Measurements from ENCODE around the gene RARB. TPM values are rescaled to one million over a fixed set of nuclear protein-coding genes. Genes with fewer than 3 reads are reported as not detected.

RARB gene
- total RNA-seq, 1 experiment from 2014 or later = 0.24 TPM

GRCh38 chr3:25593001-25593400, 164.9 kb downstream of the RARB start:
- CTCF ChIA-PET = interaction anchor here (1.0 kb wide), 1 partner anchor 7 kb away, joined by 5 read pairs; no protein-coding TSS in a partner anchor
- TF ChIP-seq CTCF (conservative IDR thresholded peaks at IDR 0.05; ENCODE audit: low read depth, low read length) (no peak), EZH2 (IDR thresholded peaks at IDR 0.05; ENCODE audit: borderline replicate concordance, low read depth, low read length, poor library complexity, severe bottlenecking) (no peak)
- no peaks in the 10 kb centered on the region for H3K9me3 ChIP-seq (ENCODE audit: low read depth, low read length, poor library complexity, severe bottlenecking)
- no peaks in the 10 kb centered on the region for H3K27me3 ChIP-seq (replicated peaks; ENCODE audit: insufficient read depth, low read depth, low read length, poor library complexity)
- intact Hi-C loops (cut with micrococcal nuclease; ENCODE audit: unreplicated experiment) = loop anchor here (5.0 to 10.0 kb wide), 4 partner anchors 168 to 571 kb away; partner anchors contain the start of gene RARB
- H3K4me1 ChIP-seq (ENCODE audit: insufficient read depth, low read length, poor library complexity, severe bottlenecking) = peaks cover 14% of the 10 kb centered on the region
- H3K4me3 ChIP-seq (ENCODE audit: low read depth, low read length, poor library complexity, severe bottlenecking) = no peak overlapping the region
- H3K27ac ChIP-seq (ENCODE audit: low read depth, low read length, poor library complexity, severe bottlenecking) = no peak overlapping the region
- peaks cover 14% of the 10 kb centered on the region for H3K36me3 ChIP-seq (ENCODE audit: insufficient read depth, low read length, poor library complexity, severe bottlenecking)
- POLR2A ChIA-PET (ENCODE audit: low non-redundant PET) = no interaction called here
- no TSS peak for BruUV-seq (replicated peaks)
- DNase-seq (ENCODE audit: low spot score) = no peak

DNA sequence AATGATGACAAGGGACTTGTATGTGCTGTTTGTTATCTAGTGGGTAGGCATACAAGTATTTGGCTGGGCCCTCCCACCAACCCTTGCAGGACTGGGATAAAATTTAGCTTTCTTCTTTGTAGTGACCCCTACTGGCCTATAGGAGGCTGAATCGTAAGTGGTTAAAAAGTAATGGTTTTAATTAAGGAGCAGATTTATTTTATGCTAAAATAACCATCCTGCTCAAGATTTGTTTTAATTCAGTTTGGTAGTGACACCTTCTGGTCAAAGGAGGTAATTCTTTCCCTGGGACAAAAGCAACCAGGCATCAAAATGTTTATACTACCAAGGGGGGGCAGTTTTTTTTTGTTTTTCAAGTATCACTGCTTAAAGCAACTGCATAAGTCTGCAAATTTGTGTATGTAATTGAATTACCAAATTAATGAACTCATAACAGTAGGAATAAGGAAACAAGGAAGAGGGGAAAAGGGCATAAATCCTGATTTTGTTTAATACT, 166.0 kb downstream of the RARB start:
- H3K4me3 ChIP-seq (ENCODE audit: low read depth, low read length, poor library complexity, severe bottlenecking) = no peak overlapping the region
- no peak overlapping the region for H3K27ac ChIP-seq (ENCODE audit: low read depth, low read length, poor library complexity, severe bottlenecking)
- no TSS peak for BruUV-seq (replicated peaks)
- peaks cover 25% of the 10 kb centered on the region for H3K36me3 ChIP-seq (ENCODE audit: insufficient read depth, low read length, poor library complexity, severe bottlenecking)
- TF ChIP-seq EZH2 (IDR thresholded peaks at IDR 0.05; ENCODE audit: borderline replicate concordance, low read depth, low read length, poor library complexity, severe bottlenecking) (no peak), CTCF (conservative IDR thresholded peaks at IDR 0.05; ENCODE audit: low read depth, low read length) (peak; percentile 85; the same call in 1 of the 2 replicates)
- POLR2A ChIA-PET (ENCODE audit: low non-redundant PET) = no interaction called here
- CTCF ChIA-PET = interaction anchor here (0.6 to 1.0 kb wide), 4 partner anchors 8 to 914 kb away, joined by 3 to 5 read pairs (median 4); no protein-coding TSS in a partner anchor
- intact Hi-C loops (cut with micrococcal nuclease; ENCODE audit: unreplicated experiment) = loop anchor here (2.0 to 10.0 kb wide), 7 partner anchors 169 to 909 kb away; partner anchors contain the start of gene RARB
- no peaks in the 10 kb centered on the region for H3K9me3 ChIP-seq (ENCODE audit: low read depth, low read length, poor library complexity, severe bottlenecking)
- no peaks in the 10 kb centered on the region for H3K27me3 ChIP-seq (replicated peaks; ENCODE audit: insufficient read depth, low read depth, low read length, poor library complexity)
- H3K4me1 ChIP-seq (ENCODE audit: insufficient read depth, low read length, poor library complexity, severe bottlenecking) = peaks cover 14% of the 10 kb centered on the region
- peak; percentile 83 for DNase-seq (ENCODE audit: low spot score)

- no peaks in the 10 kb centered on the region for H3K9me3 ChIP-seq (ENCODE audit: low read depth, low read length, poor library complexity, severe bottlenecking)
- DNase-seq (ENCODE audit: low spot score) = no peak
- H3K36me3 ChIP-seq (ENCODE audit: insufficient read depth, low read length, poor library complexity, severe bottlenecking) = peaks cover 44% of the 10 kb centered on the region
- H3K4me1 ChIP-seq (ENCODE audit: insufficient read depth, low read length, poor library complexity, severe bottlenecking) = peaks cover 13% of the 10 kb centered on the region
- no peak for TF ChIP-seq CTCF (conservative IDR thresholded peaks at IDR 0.05; ENCODE audit: low read depth, low read length)
- TF ChIP-seq EZH2 (IDR thresholded peaks at IDR 0.05; ENCODE audit: borderline replicate concordance, low read depth, low read length, poor library complexity, severe bottlenecking) = no peak
- CTCF ChIA-PET = no interaction called here
- intact Hi-C loops (cut with micrococcal nuclease; ENCODE audit: unreplicated experiment) = loop anchor here (10.0 kb wide), 3 partner anchors 173 to 503 kb away; partner anchors contain the start of gene RARB
- H3K27ac ChIP-seq (ENCODE audit: low read depth, low read length, poor library complexity, severe bottlenecking) = no peak overlapping the region
- H3K27me3 ChIP-seq (replicated peaks; ENCODE audit: insufficient read depth, low read depth, low read length, poor library complexity) = no peaks in the 10 kb centered on the region
- POLR2A ChIA-PET (ENCODE audit: low non-redundant PET) = no interaction called here
- no TSS peak for BruUV-seq (replicated peaks)
- no peak overlapping the region for H3K4me3 ChIP-seq (ENCODE audit: low read depth, low read length, poor library complexity, severe bottlenecking)
Observed at GRCh38 chr3:25597535-25598101, 169.6 kb downstream of the RARB start.
